ENCODE results near the gene RNASE13.

RNASE13 gene

GRCh38 chr14:21066882-21067502 lies 32.4 kb upstream of the RNASE13 start:
- DNase-seq (ENCODE audit: low read depth, low spot score) = no peak

GRCh38 chr14:21063479-21063878 lies 28.9 kb upstream of the RNASE13 start:
- no peak for DNase-seq (ENCODE audit: low read depth, low spot score)

GRCh38 chr14:21061347-21061668 lies 26.7 kb upstream of the RNASE13 start:
- DNase-seq (ENCODE audit: low read depth, low spot score) = no peak

DNA sequence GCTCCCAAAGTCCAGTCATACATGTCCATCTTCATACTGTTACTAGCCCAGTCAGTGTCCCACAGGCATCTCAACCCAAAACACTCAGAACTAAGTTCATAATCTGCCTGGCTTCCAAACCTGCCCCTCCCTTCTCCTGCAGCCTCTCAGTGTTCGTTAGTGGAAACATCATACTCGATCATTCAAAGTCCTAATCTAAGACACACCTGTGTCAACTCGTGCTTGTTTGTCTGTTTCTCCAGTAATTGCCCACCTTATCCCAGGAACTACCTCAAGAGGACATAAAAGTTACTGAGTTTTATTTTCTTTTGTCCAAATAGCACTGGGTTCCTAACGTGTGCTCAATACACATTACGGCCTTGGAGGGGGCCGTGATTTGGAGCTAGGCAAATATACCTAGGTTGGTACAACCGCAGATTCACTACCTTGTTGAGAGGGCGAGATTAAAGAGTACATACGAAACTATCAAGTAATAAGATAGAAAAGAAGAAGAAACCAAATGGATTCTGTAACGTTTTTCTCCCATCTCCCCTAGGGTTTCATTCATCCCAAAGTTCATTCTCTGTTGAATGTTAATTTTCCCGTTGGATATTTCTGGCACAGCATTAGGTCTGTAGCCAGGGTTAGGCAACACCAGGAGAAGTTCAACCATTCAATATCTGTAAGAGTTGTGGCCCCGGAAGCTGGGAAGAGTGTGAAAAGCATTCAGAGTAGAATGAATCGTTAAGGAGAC lies 26.2 kb upstream of the RNASE13 start:
- DNase-seq (ENCODE audit: low read depth, low spot score) = no peak

- no peak for DNase-seq (ENCODE audit: low read depth, low spot score)
These were observed 25.4 kb upstream of the RNASE13 start for GRCh38 chr14:21059842-21060613.

DNA sequence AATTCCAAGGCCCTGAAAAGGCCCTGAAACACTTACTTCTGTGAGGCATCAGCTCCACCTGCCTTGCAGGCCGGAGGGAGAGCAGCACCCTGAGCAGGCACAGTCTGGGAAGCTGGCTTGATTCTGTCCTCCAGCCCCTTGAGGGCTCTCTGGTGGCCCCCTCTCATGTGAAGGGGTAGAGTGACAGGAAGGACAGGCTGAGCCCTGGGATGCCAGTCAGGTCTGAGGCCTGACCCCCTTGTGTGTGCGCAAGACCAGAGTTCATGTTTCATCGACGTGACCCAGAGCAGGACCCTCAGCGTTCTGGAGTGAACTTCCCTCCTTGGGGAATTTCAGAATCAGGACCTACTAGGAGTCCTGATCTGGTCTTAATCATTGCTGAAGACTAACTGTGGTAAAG lies 24.3 kb upstream of the RNASE13 start:
- no peak for DNase-seq (ENCODE audit: low read depth, low spot score)

- no peak for DNase-seq (ENCODE audit: low read depth, low spot score)
These were observed 23.4 kb upstream of the RNASE13 start, which contains the start of gene RNASE8 for GRCh38 chr14:21057803-21058675. Gene RNASE8, plus strand, starts transcription at chr14:21057822. Its CDS starts 71 bp downstream, at chr14:21057893.

GRCh38 chr14:21056520-21057163 lies 22.0 kb upstream of the RNASE13 start:
- DNase-seq (ENCODE audit: low read depth, low spot score) = no peak

DNA sequence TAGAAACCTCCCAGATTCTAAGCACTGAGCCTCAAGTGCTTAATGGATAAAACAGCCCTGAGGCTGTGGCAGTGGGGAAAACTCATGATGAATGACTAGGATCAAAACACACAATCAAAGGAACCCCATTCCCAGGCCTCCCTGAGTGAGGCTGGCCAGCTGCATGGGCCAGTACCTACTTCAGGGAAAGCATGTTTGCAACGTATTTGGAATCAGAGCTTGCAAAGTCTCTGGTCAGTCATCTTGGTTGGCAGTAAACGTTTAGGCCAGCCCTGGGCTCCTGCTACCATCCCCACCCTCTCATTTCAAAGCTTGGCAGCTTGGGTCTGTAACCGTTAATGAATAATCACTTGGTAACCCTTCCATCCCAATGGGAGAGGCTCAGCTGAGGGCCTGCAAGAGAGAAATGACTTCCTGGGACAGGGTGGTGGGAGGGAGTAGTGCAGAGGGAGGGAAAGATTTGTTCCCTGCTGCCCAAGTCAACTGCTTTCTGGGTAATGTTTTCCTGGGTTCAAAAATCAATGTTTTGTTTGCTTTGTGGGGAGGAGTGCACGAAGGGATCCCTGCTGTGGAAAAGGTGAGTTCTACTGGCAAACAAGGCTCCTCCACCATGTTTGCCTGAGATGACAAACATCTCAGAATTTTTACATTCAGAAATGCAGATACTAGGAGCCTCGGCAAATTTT lies 21.0 kb upstream of the RNASE13 start:
- DNase-seq (ENCODE audit: low read depth, low spot score) = no peak

DNA sequence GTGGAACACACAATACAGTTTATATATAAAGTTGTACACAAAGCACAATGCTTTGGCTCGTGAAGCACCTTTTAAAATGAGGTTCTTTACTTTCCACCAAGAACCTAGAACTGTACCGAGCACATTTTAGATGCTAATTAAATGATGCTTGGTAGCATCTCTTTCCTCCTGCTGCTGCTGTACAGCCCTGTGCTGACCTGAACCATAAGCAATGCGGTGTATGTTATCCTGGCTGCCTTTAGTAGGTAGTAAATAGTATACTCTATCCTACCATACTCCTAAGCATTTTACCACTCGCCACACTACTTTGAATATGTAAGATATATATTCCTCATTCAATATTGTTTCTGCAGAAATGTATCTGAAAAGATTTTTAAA lies 20.1 kb upstream of the RNASE13 start:
- no peak for DNase-seq (ENCODE audit: low read depth, low spot score)

DNA sequence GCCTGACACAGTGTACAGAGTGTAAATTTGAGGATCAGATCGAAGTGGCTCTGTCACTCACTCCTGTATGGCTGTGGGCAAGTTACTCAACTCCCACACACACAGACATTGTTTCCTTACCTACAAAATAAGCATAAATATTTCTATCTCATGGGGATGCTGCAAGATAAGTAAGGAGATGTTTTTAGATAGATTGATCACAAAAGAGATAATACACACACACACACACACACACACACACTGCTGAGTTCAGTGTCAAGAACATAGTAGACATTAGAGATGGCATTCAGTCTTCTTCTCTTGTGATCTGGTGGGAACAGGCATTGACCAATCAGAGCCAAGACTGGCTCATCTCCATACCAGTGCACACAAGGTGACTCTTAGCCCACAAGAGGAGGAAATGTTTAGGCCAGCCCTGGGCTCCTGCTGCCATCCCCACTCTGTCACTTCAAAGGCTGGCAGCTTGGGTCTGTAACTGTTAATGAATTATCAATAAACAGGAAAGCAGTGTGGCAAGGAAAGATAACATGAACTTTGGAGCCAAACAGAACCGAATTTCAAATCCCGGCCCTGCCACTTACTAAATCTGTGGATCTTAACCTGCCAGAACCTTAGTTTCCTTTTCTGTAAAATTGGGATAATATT lies 19.6 kb upstream of the RNASE13 start:
- no peak for DNase-seq (ENCODE audit: low read depth, low spot score)

GRCh38 chr14:21053184-21054122 lies 18.8 kb upstream of the RNASE13 start:
- DNase-seq (ENCODE audit: low read depth, low spot score) = no peak

- DNase-seq (ENCODE audit: low read depth, low spot score) = no peak
These were observed 16.0 kb upstream of the RNASE13 start for GRCh38 chr14:21050597-21050996.

GRCh38 chr14:21049271-21049673 lies 14.7 kb upstream of the RNASE13 start:
- no peak for DNase-seq (ENCODE audit: low read depth, low spot score)

GRCh38 chr14:21048638-21049037 lies 14.0 kb upstream of the RNASE13 start:
- DNase-seq (ENCODE audit: low read depth, low spot score) = no peak

- no peak for DNase-seq (ENCODE audit: low read depth, low spot score)
These were observed 12.8 kb upstream of the RNASE13 start for GRCh38 chr14:21047378-21047781.

DNA sequence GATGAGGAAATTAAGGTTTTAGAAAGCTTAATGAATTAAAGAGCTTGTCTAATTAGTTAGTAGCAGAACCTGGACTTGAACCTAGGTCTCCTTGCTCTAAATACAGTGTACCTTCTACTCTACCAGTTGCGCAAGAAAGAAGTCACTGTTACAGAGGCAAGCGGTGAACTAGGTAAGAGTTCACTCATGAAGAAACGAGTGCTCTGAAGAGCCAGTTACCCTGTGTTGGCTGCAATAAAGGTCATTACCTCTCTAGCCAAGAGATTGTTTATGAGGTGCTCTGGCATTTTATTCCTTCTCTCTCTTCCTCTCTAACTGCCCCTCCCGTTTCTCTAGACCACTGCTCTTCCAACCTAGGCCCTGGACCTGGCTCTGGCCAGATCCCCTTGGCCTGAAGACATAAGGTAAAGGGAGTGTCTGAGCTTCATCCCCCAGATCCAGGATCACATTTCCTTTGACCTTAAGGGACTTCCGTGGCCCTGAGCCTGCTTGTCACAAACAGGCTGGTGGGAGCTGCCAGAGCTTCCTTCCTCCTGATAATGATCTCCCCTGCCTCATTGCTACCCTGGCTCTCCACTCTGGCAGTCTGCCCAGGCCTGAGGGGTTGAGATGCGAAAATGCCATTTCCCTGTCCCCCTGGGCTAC lies 9.5 kb upstream of the RNASE13 start:
- DNase-seq (ENCODE audit: low read depth, low spot score) = no peak

DNA sequence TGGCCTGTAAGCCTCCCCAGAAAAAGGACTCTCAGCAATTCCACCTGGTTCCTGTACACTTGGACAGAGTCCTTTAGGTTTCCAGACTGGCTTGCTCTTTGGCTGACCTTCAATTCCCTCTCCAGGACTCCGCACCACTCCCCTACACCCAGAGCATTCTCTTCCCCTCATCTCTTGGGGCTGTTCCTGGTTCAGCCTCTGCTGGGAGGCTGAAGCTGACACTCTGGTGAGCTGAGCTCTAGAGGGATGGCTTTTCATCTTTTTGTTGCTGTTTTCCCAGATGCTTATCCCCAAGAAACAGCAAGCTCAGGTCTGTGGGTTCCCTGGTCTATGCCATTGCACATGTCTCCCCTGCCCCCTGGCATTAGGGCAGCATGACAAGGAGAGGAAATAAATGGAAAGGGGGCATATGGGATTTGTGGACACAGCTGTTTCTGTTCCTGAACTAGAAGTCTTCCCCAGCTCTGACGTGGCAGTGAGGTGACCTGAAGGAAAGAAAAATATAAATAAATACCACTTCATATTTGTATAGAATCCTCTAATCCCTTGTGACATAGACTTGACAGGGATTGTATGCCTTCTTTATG lies 8.9 kb upstream of the RNASE13 start:
- no peak for DNase-seq (ENCODE audit: low read depth, low spot score)

All from activated naive CD8-positive, alpha-beta T cell treated with anti-CD3 and anti-CD28 coated beads, Interleukin-2, amount 50 U/mL, for 16 hours (primary cell).